Measurements from ENCODE around the gene SULF2. TPM values are rescaled to one million over a fixed set of nuclear protein-coding genes. Genes with fewer than 3 reads are reported as not detected.

Gene SULF2
- total RNA-seq, 1 experiment from 2014 or later, result 2.2 TPM

DNA sequence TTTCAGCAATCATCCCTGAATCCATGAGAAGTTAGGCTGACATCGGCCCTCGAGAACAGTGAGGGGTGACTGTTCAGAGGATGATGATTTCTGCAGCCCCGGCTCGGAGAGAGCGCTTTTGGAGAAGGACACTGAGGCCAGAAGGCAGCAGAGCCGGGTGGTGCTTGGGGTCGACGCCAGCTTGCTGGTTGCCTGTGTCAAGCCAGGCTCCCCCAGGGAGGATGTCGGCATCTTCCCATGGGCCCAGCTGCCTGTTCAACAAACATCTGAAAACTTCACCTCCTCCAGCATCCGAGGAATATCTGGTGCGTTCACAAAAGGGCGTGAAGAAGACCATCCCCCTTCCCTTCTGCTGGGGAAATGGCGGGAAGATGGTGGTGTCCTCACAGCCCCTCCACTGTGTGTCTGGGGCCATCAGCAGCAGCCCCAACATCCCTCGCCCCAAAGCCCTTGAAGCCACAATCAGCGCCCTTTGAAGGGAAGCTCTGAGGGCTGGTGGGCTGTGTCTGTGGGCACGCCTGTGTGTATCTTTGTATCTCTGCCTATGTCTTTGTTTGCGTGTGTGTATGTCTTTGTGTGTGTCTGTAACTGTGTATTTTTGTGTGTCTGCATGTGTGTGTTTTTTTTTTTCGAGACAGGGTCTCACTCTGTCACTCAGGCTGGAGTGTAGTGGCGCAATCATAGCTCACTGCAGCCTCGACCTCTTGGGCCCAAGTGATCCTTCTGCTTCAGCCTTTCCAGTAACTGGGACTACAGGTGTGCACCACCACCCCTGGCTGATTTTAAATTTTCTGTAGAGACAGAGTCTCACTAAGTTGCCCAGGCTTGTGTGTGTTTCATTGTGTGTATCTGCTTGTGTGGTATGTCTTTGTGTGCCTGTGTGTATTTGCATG is 97.9 kb downstream of the SULF2 start:
- Histone ChIP-seq H3K36me3 (no peaks in the 10 kb centered on the region), H3K27ac (no peak overlapping the region), H3K4me1 (replicated peaks) (peaks cover 24% of the 10 kb centered on the region), H3K9me3 (replicated peaks) (no peaks in the 10 kb centered on the region), H3K27me3 (replicated peaks) (no peaks in the 10 kb centered on the region), H3K4me3 (no peak overlapping the region)
- DNase-seq (ENCODE audit: low read depth in 1 of 2, low spot score in 2 of 2), result no peak

GRCh38 chr20:47686545-47686944 is 98.7 kb downstream of the SULF2 start:
- Histone ChIP-seq H3K27me3 (replicated peaks) (no peaks in the 10 kb centered on the region), H3K4me1 (replicated peaks) (peaks cover 26% of the 10 kb centered on the region), H3K9me3 (replicated peaks) (no peaks in the 10 kb centered on the region), H3K36me3 (no peaks in the 10 kb centered on the region), H3K27ac (no peak overlapping the region), H3K4me3 (no peak overlapping the region)
- DNase-seq (ENCODE audit: low read depth in 1 of 2, low spot score in 2 of 2), result peak in 1 of 2 experiments; percentile 58

DNA sequence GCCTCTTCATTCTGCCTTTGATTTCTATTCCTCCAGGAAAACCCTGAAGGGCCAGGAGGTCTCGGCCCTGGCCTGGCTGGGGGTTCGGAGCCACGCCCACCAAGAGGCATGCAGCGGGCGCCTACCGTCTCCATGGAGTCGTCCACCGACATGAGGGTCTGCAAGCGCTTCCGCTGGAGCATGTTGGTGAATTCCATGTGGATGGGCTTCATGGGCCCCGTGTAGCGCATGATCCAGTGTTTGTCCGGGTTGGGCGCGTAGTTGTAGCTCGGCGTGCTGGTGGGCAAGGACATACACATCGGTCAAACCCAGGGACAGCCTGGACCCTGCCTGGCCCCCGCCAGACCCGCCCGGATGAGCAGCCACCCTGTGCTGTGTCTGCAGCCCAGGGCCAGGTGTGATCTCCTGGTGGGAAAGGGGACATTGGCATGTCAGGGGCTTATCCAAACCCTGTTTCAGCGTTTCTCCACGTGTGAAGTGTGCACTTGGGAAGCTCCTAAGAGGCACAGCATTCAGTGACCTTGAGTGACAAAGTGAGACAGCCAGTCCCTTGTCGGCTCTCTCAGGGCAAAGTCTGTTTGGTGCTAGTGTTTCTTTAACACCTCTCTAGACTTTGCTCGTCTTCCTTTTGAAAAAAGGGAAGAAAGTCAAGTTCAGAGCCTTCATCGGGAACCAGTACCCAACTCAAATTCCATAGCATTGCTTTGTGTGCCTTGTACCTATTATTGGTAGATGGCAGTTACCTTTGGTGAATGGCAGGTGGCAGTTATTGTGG is 100.8 kb downstream of the SULF2 start:
- no peak overlapping the region for H3K27ac ChIP-seq
- DNase-seq (ENCODE audit: low read depth in 1 of 2, low spot score in 2 of 2), result no peak
- H3K9me3 ChIP-seq (replicated peaks), result no peaks in the 10 kb centered on the region
- H3K4me3 ChIP-seq, result no peak overlapping the region
- no peaks in the 10 kb centered on the region for H3K27me3 ChIP-seq (replicated peaks)
- H3K36me3 ChIP-seq, result no peaks in the 10 kb centered on the region
- peaks cover 35% of the 10 kb centered on the region for H3K4me1 ChIP-seq (replicated peaks)

GRCh38 chr20:47682916-47683315 is 102.4 kb downstream of the SULF2 start:
- Histone ChIP-seq H3K4me1 (replicated peaks) (peaks cover 22% of the 10 kb centered on the region), H3K36me3 (no peaks in the 10 kb centered on the region), H3K4me3 (no peak overlapping the region), H3K9me3 (replicated peaks) (no peaks in the 10 kb centered on the region), H3K27ac (no peak overlapping the region), H3K27me3 (replicated peaks) (no peaks in the 10 kb centered on the region)
- DNase-seq (ENCODE audit: low read depth in 1 of 2, low spot score in 2 of 2), result no peak

- Histone ChIP-seq H3K27ac (no peak overlapping the region), H3K4me3 (no peak overlapping the region), H3K9me3 (replicated peaks) (no peaks in the 10 kb centered on the region), H3K27me3 (replicated peaks) (no peaks in the 10 kb centered on the region), H3K36me3 (no peaks in the 10 kb centered on the region), H3K4me1 (replicated peaks) (peaks cover 22% of the 10 kb centered on the region)
- DNase-seq (ENCODE audit: low read depth in 1 of 2, low spot score in 2 of 2), result no peak
Measured at GRCh38 chr20:47682028-47682783, 103.1 kb downstream of the SULF2 start.

GRCh38 chr20:47680804-47681529 is 104.3 kb downstream of the SULF2 start:
- DNase-seq (ENCODE audit: low read depth in 1 of 2, low spot score in 2 of 2), result peak in 1 of 2 experiments; percentile 16
- Histone ChIP-seq H3K36me3 (no peaks in the 10 kb centered on the region), H3K4me3 (no peak overlapping the region), H3K4me1 (replicated peaks) (peaks cover 12% of the 10 kb centered on the region), H3K27me3 (replicated peaks) (no peaks in the 10 kb centered on the region), H3K27ac (no peak overlapping the region), H3K9me3 (replicated peaks) (no peaks in the 10 kb centered on the region)

- Histone ChIP-seq H3K9me3 (replicated peaks) (no peaks in the 10 kb centered on the region), H3K4me3 (no peak overlapping the region), H3K36me3 (no peaks in the 10 kb centered on the region), H3K27ac (no peak overlapping the region), H3K4me1 (replicated peaks) (peaks cover 12% of the 10 kb centered on the region), H3K27me3 (replicated peaks) (no peaks in the 10 kb centered on the region)
- DNase-seq (ENCODE audit: low read depth in 1 of 2, low spot score in 2 of 2), result no peak
Measured at GRCh38 chr20:47679462-47679861, 105.8 kb downstream of the SULF2 start.

- H3K27me3 ChIP-seq (replicated peaks), result no peaks in the 10 kb centered on the region
- H3K9me3 ChIP-seq (replicated peaks), result no peaks in the 10 kb centered on the region
- DNase-seq (ENCODE audit: low read depth in 1 of 2, low spot score in 2 of 2), result no peak
- peaks cover 12% of the 10 kb centered on the region for H3K4me1 ChIP-seq (replicated peaks)
- no peak overlapping the region for H3K27ac ChIP-seq
- no peak overlapping the region for H3K4me3 ChIP-seq
- H3K36me3 ChIP-seq, result no peaks in the 10 kb centered on the region
Measured at GRCh38 chr20:47678536-47678935, 106.7 kb downstream of the SULF2 start.

DNA sequence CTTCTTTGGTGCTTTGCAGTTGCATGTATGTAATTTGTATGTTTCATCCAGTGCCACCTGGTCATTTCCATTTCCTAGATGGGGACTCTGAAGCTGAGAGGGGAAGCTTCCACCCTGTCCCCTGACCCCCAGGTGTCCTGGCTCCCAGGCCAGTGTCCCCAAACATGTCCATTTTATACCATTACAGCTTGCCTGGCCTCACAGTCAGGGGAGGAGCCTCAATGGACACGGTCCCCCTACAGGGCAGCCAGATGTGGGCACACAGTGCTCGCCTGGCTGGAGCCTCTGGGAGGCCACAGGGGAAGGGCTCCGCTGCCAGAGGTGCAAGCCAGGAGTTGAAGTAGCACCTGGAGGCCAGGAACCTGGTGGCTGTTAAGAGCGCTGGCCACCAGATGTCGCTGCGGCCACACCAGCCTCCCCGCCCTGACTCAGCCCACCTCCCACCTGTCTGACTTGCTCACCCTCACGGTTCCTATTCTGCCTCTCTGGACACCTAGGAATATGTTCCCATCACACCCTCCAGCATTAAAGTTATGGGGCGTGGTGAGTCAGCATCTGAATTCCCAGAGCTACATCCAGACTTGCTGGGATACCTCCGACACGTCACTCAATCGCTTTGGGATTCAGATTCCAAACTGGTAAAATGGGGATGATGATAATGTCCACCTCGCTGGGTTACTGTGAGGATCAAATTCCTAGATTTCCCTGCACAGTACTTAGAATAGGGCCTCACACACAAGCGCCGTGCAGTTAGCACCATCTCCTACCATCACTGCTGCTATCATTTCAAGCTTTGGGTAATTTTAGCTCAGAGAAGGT is 107.4 kb downstream of the SULF2 start:
- H3K4me3 ChIP-seq, result no peak overlapping the region
- peaks cover 12% of the 10 kb centered on the region for H3K4me1 ChIP-seq (replicated peaks)
- H3K27me3 ChIP-seq (replicated peaks), result no peaks in the 10 kb centered on the region
- H3K9me3 ChIP-seq (replicated peaks), result no peaks in the 10 kb centered on the region
- H3K36me3 ChIP-seq, result no peaks in the 10 kb centered on the region
- peak in 1 of 2 experiments; percentile 38 for DNase-seq (ENCODE audit: low read depth in 1 of 2, low spot score in 2 of 2)
- no peak overlapping the region for H3K27ac ChIP-seq

DNA sequence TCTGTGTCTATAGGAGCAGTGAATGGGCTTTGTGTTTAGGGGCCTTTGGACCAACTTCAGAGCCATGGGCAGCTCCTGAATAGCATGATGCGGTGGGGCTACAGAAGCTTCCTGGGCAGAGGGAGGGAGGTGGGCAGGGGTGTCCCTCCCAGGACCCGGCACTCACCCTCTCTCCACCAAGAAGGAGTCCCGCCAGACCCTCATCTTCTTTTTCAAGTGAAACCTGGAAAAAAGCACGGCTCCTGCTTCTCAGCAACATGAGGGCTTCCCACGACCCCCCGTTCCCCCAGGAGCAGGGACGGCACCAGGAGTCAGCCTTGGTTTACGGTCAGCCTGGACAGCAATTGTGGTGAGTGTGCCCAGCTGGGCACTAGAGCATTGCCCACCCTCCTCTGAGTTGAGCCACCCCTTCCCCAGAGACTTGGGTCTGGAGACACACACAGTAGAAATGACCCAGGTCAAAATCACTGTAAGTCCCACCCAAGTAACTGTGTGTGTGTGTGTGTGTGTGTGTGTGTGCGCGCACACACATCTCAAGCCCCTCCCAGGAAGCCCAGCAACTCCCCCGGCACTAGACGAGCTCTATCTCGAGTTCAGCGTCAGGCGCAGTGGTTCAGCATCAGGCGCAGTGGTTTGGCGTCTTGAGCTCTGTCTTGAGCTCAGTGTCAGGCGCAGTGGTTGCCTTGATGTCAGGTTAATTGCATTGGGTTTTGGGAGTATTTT is 108.2 kb downstream of the SULF2 start:
- no peaks in the 10 kb centered on the region for H3K27me3 ChIP-seq (replicated peaks)
- no peak overlapping the region for H3K4me3 ChIP-seq
- no peaks in the 10 kb centered on the region for H3K36me3 ChIP-seq
- H3K4me1 ChIP-seq (replicated peaks), result peaks cover 12% of the 10 kb centered on the region
- no peak overlapping the region for H3K27ac ChIP-seq
- no peak for DNase-seq (ENCODE audit: low read depth in 1 of 2, low spot score in 2 of 2)
- no peaks in the 10 kb centered on the region for H3K9me3 ChIP-seq (replicated peaks)

DNA sequence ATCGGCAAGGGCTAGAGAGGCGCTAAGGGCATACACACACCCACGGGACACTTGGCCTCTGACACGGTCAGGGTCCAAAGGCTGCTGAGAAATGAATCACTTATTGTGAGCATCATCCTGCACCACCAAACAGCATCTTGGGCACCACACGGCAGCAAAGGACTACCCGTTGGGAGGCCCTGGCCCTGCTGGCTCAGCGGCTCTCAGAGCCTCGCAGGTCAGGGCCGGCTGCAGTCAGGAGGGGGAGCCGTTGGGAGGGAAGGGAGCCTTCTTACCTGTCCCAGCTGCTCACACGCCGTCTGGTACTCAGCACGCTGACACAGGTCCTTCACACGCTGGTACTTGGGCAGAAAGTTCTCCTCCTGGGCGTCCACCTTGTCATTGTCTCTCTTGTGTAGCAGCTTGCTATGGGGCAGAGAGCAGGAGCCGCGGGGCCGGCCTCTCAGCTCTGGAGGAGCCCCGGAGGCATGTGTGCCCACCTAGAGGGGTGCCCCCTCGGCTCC is 109.0 kb downstream of the SULF2 start:
- H3K36me3 ChIP-seq, result no peaks in the 10 kb centered on the region
- no peak overlapping the region for H3K27ac ChIP-seq
- no peak for DNase-seq (ENCODE audit: low read depth in 1 of 2, low spot score in 2 of 2)
- no peak overlapping the region for H3K4me3 ChIP-seq
- peaks cover 6% of the 10 kb centered on the region for H3K4me1 ChIP-seq (replicated peaks)
- no peaks in the 10 kb centered on the region for H3K9me3 ChIP-seq (replicated peaks)
- H3K27me3 ChIP-seq (replicated peaks), result no peaks in the 10 kb centered on the region
